Activated naive CD4-positive, alpha-beta T cell (primary cell): Measurements from ENCODE around the gene ARFRP1.
"Not testable (repeated sequence)": the region's sequence is repeated elsewhere in the genome, so short reads cannot be mapped to it uniquely, and the experiment has no call there.

Source experiments
- DNase-seq, 4 experiments: peaks; one replicate each; lab custom pipeline; 2025; lab: John Stamatoyannopoulos, UW

ARFRP1 gene

GRCh38 chr20:63675681-63676368 lies 32.0 kb downstream of the ARFRP1 start:
- no peak for DNase-seq

GRCh38 chr20:63673951-63674350 lies 33.8 kb downstream of the ARFRP1 start:
- DNase-seq = no peak

- DNase-seq = no peak
These were observed 35.1 kb downstream of the ARFRP1 start for GRCh38 chr20:63672666-63673065.

DNA sequence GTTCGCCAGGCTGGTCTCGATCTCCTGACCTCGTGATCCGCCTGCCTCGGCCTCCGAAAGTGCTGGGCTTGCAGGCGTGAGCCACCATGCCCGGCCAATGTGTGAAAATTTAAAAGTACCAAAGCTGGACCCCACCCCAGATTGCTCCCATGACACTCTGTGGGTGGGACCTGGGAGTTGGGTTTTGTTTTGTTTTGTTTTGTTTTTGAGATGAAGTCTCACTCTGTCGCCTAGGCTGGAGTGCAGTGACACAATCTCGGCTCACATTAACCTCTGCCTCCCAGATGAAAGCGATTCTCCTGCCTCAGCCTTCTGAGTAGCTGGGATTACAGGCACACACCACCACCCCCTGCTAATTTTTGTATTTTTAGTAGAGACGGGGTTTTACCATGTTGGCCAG lies 36.1 kb downstream of the ARFRP1 start:
- not testable (repeated sequence) for DNase-seq

- no peak for DNase-seq
These were observed 39.4 kb downstream of the ARFRP1 start for GRCh38 chr20:63668351-63668750.

DNA sequence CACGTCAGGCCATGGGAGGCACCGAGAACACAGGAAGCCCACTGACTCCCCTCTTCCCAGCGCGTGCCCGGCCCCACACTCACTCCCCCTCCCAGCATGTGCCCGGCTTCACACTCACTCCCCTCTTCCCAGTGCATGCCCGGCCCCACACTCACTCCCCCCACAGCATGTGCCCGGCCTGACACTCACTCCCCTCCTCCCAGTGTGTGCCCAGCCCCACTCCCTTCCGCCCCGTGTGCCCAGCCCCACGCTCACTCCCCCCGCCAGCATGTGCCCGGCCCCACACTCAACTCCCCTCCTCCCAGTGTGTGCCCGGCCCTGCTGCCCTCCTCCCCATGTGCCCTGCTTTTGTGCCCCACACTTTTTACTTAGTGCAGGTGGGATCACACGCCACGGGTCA lies 39.9 kb downstream of the ARFRP1 start:
- DNase-seq = no peak

DNA sequence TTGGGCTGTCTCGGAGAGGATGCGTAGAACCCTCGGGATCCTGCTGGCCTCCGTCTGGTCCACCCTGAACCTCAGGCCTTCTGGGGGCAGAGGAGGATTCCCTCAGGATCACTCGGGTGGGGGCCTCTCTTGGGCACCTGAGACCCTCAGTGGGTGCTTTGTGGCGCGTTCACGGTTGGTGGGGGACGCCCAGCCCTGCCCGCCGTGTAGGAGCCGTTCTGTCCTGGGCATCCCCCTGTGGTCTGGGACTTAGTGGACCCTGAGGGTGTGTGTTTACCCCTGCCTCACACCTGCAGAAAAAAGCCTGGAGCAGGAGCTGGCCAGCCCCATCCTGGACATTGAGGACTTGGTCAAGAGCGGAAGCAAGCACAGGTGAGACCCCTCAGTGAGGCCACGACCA lies 42.1 kb downstream of the ARFRP1 start:
- no peak for DNase-seq

DNA sequence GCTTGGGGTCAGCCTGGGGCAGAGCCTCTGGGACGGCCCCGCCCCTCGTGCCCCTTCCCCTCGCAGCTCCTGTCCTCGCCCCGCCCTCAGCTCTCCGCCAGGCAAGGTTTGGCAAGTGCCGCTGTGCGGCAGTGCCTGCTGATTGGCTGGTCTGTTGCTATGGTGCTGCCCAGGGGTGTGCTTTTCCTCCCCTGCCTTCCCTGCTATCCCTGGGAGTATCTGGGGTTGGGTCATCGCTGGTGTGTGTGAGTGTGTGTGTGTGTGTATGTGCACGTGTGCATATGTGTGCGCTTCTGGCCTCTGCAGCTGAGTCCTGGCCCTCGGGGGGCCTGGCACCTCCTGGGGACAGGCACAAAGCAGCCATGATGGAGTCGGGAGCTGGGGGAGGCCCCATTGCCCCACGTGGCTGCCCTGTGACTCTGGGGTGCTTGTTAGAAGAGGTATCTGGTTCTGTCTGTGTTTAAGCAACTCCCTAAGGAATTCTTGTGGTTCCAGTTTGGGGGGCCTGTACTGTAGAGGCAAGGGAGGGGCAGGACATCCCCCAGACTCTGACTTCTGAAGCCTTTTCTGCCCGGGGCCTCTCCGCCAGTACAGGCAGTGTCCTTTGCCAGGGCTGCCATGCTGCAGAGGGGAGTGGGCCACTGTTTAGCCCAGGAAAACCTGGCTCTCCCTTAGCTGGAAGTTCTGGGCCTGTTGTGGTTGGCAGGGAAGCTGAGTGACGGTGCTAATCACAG lies 42.7 kb downstream of the ARFRP1 start:
- DNase-seq = no peak

- DNase-seq = no peak
These were observed 43.5 kb downstream of the ARFRP1 start for GRCh38 chr20:63664143-63664851.

DNA sequence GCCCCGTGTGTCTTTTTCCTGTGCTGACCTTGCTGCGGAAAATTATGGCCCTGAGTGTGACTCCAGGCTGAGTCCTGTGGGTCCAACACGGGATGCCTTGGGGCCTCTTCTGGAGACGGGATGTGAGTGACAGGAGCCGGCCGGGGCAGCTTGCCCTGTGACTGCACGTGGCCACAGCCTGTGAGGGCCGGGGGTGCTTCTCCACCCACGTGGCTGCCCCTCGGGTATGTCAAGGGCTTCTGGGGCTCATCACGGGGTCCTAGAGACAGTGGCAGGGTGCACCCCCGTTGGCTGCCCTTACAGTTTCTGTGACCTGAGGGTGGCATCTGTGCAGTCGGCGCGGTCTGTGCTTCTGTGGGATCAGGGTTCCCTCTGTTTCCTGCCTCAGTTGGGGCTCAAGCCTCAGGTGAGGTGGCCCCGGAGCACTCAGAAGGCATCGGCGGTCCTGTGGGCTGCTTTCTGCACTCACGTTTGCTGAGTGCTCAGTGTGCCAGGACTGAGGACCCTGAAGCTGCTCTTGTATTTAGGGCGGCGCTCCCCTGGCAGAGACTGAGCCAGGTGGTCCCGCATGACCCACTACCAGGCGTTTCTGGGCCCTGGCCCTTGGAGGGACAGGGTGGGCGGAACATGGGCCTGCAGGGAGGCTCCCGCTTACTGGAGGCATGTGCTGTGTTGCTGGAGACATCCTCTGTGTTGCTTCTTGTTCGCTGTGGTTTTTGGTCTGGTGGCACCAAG lies 44.3 kb downstream of the ARFRP1 start:
- no peak for DNase-seq

GRCh38 chr20:63662813-63663189 lies 45.0 kb downstream of the ARFRP1 start:
- DNase-seq = no peak

- no peak for DNase-seq
These were observed 45.6 kb downstream of the ARFRP1 start for GRCh38 chr20:63661959-63662812.

- DNase-seq = no peak
These were observed 46.7 kb downstream of the ARFRP1 start for GRCh38 chr20:63661108-63661507.

GRCh38 chr20:63660622-63661021 lies 47.2 kb downstream of the ARFRP1 start:
- no peak for DNase-seq

GRCh38 chr20:63660174-63660573 lies 47.6 kb downstream of the ARFRP1 start:
- not testable (repeated sequence) for DNase-seq

DNA sequence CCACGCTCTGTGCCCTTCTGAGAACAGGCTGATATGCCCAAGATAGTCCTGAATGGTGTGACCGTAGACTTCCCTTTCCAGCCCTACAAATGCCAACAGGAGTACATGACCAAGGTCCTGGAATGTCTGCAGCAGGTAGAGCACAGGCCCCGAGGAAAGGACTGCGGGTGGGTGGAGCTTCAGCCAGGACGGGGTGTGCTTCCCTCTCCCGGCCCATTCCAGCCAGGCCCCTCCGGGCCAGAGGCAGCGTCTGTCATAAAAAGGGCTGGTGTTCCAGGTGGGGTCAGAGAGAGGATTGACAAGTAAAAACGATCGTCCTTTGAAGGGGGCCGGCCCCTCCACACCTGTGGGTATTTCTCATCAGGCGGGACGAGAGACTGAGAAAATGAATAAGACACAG lies 48.4 kb downstream of the ARFRP1 start:
- DNase-seq = no peak

DNA sequence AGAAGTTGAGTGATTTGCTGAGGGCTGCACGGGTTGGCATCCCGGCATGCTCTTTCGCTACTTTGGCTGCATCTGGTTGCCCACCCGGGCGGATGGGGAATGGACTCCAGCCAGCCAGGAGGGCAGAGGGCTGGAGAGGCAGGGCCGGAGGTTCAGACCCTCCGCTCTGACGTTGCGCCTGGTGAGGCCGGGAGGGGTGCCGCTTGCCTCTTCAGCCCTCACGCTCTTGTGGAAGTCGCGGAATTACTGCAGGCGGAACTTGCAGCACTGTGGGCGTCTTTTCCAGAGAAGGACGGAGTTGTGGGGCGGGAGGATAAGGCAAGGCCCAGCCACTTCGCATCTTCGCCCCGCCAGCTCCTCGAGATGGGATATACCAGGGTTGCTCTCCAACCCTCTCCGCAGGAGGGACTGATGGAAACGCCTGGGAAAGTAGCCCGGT lies 49.0 kb downstream of the ARFRP1 start:
- DNase-seq = no peak

DNA sequence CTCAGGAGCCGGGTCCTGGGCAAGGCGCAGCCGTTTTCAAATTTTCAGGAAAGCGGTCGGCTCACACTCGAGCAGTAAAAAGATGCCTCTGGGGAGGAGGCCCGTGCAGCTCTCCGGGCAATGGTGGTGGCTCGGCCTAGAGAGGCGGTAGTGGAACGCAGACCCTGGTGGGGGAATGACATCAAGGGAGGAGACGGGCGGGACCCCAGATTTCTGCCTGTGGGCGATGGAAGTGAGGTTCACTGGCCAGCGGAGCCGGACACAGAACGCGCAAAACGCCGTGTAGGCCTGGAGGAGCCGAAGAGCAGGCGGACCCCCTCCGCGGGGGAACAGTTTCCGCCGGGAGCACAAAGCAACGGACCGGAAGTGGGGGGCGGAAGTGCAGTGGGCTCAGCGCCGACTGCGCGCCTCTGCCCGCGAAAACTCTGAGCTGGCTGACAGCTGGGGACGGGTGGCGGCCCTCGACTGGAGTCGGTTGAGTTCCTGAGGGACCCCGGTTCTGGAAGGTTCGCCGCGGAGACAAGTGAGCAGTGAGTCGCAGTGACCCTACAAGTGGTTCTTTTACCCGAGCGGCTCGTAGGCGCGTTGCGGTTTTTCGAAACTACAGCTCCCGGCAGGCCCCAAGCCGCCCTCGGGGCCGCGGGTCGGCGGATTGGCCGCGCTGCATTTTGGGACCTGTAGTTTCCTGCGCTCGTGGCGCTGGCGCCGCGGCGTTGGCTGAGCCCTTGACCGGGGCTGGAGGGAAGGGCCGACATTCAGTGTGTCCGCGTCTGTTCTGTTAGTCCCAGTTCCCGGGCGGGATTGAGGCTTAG lies 49.6 kb downstream of the ARFRP1 start, which contains the start of gene RTEL1:
TSS of gene RTEL1 (plus strand) at position 376 of the 812 bp plus-strand sequence. CDS start 1,091 bp downstream, outside the sequence.
- DNase-seq = peak; percentile 82 to 94 (median 88)

GRCh38 chr20:63657260-63657936 lies 50.4 kb downstream of the ARFRP1 start:
- DNase-seq = no peak

GRCh38 chr20:63656451-63656850 lies 51.3 kb downstream of the ARFRP1 start:
- no peak for DNase-seq
